HG03460 (cell line): ENCODE results near the gene LGALS3.

Source experiments
- ATAC-seq: cut with Tn5 transposase; IDR thresholded peaks from one replicate; pipeline ENCODE4 v1.9.1; 2021; ENCODE audit not compliant: unreplicated experiment

The LGALS3 gene

DNA sequence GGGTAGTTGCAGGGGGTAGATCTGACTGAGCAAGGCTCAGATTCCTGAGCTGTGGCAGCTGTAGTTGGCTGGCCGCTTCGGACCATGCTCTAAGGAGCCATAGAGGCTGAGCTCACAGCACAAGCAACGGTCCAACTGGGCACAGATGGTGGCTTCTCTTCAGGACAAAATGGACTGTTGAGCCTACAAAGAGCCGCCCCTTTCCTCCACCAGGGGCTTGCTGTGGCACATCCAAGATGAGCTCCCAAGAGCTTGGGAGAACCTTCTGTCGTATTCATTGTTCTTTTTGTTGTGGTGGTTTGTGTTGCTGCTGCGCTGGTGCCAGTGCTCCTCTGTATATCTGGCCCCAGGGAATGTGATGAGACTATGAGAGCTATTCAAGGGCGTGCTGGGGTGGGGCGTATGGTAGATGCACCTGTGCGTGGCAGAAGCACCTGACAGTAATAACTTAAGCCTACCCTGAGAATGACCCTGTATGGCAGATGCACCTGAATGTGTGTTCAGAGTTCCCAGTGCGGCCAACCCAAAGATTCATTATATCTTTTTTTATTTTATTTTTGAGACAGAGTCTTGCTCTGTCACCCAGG lies 17.8 kb upstream of the LGALS3 start:
- ATAC-seq: no peak

DNA sequence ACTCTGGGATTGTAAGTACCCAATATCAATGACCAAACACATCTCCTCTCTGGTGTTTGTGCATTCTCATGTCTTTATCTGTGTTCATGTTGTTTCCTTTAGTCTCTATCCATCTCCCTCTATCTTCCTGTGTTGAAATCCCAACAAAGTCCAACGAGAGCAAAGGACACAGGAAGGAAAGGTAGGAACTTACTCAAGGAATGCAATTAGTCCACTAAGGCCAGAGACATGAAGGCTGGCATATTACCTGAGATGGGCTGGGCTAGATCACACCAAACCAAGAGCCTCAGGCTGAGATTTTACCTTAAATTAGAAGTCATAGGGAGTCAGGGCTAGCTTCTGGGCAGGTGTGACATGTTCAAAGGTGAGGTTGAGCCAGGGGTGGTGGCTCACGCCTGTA lies 14.3 kb upstream of the LGALS3 start:
- ATAC-seq: no peak

DNA sequence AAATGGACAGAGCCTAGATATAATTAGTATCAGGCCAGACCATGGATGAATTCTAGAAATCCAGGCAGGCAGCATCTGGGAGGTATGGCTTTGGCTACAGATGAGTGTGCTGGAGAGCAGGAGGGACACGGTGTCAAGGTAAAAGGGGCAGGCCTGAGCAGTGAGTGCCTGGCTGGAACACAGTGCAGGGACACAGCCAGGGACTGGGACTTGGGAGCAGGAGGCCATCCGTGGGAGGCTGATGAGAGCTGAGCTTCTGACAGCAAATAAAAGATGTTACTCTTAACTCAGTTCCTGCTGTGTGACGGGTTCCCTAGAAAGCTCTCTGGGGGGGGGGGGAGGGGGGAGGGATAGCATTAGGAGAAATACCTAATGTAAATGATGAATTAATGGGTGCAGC lies 13.6 kb upstream of the LGALS3 start:
- ATAC-seq: no peak

DNA sequence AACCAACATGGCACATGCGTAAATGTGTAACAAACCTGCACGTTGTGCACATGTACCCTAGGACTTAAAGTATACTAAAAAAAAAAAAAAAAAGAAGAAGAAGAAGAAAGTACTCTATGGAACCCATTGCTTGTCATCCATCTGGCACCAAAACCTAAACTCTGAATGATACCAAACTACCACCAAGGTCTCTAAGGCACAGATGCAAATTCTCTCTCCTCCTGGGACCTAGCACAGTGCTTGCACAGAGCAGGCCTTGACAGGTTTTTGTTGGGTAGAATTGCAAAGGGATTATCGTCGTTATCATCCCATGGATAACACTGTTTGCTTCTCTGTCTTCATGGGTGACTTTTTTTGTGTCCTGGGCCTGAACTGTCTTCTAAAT lies 13.2 kb upstream of the LGALS3 start:
- ATAC-seq: no peak

DNA sequence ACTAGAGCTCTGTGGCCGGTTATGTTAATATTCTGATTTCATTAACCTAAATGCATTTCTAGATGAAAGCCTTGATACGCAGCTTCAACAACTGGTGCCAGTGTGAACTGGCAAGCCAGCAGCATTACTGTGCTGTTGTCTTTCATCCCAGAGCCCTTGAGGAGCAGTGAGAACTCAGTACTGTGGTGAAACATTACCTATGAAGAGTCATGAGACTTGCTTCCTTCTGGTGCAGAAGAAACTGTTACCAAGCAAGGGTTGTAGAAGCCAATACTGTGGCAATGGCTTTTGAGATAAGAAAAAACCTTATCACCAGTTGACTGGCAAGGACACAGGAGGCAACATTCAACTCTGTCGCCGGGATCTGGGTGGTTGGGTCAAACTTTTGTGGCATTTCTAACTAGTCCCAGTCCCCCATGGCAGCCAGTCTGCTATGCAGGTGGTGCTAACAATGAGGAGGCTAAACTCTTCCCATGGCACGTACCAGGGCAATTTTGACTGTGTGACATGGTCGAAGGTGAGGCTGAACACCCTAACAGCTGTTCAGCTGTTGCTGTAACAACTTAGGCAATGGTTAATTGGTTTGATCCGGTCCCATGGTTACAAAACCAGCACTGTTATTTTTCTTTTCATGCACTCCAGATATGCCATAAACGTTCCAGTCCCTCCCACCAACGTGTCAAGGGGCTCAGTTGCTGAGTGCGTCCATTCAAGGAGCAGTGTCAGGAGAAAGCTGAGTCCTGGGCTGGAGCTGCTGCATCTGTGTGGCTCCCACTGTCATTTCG lies 12.6 kb upstream of the LGALS3 start:
- ATAC-seq: no peak

DNA sequence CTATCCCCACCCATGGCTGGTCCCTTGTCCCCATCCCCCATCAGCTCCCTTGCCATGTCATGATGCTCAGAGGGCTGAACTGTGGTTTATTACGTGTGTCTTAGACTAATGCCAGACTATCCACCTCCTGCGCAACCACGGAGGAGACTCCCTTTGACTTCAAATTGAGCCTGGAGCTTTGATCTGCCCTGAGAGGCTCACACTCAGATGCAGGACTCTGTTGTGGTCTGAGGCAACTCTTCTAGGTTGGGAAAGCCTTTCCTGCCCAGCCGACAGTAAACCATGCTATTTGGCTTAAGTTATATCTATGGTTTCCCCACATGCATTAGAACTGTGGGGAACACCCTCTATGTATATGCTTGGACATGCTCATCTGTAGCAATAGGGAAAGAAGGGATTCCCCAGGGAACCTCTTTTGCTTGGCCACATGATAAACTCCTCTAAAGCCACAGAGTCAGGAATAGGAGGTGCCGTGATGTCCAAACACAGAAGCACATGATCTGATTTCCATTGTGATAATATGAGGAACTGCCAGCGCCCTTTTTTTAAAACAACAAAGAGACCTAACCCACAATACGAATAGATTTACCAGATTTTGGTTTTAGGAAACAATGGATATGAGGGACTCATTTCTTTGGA lies 11.1 kb upstream of the LGALS3 start:
- ATAC-seq: no peak

DNA sequence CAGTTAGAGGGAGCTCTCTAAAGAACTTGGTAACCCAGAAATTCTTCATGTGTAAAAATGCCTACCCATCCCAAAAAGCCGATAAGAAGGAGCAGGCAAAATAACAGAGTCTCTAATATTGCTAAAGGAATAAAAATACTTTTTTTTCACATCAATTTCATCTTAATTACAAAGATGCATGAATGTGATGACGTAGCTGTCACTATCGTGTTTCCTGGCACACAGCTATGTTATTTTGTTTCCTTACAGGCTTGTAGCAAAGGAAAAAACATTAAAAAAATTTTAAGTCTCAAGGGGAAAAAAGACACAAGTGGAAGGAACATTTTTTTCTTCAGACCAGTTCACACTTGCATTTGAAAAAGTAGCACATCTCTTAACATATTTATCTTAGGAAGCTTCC lies 10.3 kb upstream of the LGALS3 start:
- no peak for ATAC-seq

DNA sequence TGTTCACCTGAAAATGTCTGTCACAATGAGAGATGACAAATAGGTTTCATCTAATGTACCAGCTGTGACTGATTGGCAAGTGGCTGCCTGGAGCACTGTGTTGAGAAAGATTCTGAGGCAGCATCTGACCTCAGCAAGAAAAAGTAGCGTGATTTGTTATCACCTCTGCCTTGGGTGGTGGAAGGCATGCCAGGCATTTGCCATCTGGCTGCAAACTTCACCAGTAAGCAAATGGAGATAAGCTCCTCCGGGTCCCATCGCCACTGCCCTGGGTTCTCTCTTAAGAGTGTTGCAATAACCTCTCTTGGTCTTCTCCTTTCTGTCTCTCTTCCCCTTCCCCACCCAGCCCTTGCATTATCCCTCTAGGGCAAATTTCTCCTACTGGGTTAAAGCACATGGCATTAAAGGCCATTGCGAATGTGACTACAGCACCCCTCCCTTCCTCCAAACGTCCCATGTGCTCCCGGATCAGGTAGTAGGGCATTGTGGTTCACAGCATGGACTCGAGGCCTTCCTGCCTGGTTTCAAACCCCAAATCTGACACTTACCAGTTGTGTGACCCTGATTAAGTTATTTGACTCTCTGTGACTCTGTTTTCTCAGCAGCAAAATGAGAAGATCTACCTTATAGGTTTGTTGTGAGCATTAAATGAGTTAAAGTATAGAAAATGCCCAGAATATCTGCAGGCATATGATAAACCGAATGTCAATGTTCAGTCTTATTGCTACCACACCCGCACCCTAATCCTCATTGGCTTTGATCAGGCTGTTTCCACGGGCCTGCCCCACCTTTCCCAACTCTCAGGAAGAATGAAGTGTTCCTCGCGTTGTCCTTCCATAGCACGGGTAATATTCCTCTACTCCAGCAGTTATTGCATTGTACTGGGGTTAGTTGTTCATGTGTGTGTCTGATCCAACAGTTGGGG lies 8.2 kb upstream of the LGALS3 start:
- ATAC-seq: no peak

DNA sequence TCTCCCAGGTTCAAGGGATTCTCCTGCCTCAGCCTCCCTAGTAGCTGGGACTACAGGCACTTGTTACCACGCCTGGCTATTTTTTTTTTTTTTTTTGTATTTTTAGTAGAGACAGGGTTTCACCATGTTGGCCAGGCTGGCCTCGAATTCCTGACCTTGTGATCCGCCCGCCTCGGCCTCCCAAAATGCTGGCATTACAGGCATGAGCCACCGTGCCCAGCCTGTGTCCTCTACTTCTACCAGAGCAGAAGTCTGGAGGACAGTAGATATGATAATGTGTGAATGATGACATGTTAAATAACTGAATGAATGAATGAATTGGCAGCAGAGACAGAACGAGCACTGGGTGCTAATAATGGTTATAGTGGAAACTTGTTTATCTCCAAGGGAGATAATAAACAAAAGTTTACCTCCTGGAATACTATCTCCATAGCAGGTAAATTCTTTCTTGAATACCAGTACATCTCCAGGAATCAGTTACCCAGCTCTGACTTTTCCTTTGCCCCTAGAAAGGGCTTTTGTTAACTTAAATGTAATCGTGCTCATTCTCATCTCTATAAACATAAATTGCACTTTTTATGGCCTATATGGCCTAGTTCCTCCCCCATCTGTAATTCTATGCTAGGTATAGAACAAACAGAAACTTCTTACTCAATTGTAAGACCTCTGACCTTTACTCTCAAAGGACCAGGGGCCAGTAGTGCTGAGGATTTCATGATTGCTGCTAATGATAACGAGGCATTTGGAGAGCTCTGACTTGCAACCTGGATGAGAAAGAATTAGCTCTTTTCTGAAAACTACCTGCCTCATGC lies 7.2 kb upstream of the LGALS3 start:
- ATAC-seq: no peak

DNA sequence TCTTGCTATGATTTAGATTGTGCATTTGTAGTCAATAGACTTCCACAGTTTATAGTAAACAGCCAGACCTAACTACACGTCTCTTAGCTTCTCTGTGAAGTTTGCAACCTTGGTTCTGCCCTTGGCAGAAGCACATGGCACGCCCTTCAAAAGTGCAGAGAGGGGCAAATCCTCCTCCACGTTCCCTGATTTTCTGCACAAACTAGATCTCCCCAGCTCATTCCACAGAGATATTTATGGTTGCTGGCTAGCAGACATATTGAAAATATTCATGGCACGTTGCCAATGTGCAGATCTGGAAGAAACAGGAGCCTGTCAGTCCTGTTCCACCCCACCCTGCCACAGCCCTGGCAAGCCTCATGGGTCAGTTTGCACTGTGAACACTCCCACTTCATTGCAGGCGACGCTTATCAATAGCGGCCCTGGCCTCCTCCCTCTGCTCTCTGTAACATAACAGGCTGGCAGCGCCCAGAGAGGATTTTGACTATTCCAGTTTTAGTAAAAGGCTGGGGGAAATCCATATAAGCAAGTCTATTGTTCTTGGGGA lies 6.5 kb upstream of the LGALS3 start:
- no peak for ATAC-seq

DNA sequence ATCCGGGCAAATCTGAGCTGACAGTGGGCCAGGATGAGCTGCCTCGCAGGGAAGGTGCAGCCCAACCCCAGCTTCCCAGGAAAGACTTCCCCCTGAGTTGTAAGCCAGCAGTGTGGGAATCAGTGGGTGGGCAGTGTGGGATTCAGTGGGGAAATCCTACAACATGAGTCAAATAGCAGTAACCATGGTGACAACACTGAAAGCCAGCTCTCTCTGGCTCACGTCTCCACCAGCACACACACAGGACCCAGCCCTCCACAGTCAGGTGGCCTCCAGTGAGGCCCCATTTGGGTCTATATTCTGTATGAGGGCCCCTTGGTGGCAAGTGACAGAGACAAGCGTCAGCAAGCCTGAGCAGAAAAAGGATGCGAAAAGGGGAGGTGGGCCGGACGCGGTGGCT lies 6.0 kb upstream of the LGALS3 start:
- ATAC-seq: no peak

DNA sequence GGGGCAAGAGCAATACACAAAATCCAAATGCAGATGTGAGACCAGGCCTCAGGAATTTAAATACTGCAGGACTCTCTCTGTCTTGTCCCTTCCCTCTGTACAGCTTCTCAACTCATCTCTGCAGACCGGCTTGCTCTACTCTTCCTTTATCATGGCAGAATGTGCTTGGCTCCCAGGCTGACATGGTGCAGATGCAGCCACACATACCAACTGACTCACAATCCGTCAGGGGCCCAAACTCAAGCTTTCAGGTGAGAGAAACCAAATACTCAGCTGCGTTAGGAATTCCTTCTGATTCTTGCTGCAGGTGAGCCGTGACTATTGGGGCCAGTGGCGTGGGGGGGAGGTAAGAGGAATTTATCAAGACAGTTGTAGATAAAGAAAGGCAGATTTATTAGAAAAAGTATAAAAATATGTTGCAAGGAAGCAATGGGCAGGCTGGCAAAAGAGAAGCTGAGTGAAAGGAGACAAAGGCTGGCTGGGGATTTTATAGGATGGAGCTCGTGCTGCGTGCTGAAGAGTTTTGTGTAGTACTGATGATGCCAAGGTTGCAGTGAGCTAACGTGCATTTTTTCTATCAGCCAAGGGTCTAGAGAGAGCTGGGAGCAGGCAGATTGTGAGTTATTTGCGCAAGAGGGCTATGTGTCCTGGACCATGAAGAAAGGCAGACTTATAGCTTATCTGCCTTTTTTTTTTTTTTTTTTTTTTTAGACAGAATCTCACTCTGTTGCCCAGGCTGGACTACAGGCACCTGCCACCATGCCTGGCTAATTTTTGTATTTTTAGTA lies 5.0 kb upstream of the LGALS3 start:
- no peak for ATAC-seq

DNA sequence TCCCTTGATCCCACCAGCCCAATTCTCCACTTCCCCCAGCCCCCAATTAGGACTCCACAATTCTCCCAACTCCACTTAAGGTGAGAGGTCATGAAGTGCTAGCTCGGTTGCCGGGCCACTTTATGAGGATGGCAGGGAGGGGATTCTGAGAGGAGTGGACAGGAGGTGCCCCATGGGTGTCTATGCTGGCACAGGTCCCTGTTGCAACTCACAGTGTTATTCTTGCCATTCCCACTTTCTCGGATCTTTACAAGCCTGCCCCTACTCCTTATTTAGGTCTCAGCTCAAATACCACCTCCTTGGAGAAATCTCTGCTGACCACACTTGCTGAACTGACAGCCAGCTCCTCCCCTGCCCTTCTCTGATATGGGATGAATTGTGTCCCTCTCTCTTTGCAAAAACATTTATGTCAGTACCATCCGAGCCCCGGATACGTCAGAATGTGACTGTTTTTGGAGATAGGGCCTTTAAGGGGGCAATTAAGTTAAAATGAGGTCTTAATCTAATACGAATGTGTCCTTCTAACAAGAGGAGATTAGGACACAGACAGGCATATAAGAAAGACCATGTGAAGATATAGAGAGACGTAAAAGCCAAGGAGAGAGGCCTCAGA lies 4.2 kb upstream of the LGALS3 start:
- ATAC-seq: no peak

DNA sequence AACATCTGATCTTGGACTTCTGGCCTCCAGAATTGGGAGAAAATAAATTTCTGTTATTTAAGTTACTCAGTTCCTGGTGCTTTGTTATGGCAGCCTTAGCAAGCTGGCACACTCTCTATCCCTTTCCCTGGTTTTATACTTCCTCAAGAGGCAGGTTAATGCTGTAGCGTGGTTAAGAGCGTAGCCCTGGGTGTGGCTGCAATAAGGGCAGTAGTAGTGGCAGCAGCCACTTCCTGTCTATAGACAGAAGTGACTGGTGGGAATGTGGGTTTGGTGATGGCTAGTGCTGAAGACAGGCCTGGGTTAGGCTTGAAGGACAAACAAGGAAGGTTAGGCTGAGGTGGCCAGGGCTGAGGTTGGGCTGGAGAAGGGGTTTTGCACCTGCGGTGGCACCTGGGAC lies 3.6 kb upstream of the LGALS3 start:
- ATAC-seq: no peak

DNA sequence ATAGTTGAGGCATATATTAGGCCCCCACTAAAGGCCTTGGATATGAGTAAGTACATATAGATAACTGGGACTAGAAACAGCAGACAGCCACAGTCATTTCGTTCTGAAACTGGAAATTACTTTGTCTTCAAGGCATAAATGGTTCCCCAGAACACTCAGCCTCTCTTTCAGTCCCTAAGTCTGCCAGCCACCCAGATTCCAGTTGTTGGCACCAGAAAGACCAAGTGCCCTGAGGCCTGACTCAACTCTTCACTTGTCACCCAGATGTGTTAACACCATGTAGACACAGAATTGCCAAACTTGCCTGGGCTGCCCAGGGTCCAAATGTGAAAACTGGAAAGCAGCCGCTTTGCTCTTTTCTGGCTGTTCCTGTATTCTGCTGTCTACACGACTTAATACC lies 3.0 kb upstream of the LGALS3 start:
- no peak for ATAC-seq

DNA sequence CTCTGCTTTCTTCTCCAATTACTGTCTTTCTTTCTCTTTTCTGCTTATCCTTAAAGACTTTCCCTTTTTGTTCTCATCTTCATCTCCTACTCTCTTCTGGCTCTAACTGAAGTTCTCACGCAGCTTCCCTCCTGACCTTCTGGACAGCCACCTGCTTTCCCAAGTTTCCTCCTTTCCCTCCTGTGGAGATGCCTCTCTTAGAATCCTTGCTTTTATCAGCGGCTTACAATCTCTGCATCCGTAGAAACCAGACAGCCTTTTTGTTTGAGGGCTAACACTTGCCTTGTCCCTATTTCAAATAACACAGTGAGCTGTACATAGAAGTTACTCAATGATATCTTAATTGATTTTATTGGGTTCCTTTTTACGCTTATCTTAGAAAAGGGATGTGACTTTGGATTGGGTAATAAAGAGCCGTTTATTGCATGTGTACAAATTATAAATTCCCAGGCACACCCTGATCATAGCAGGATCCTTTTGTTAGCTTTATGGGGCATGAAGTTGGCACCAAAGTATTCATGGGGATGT lies 2.1 kb upstream of the LGALS3 start:
- ATAC-seq: no peak

DNA sequence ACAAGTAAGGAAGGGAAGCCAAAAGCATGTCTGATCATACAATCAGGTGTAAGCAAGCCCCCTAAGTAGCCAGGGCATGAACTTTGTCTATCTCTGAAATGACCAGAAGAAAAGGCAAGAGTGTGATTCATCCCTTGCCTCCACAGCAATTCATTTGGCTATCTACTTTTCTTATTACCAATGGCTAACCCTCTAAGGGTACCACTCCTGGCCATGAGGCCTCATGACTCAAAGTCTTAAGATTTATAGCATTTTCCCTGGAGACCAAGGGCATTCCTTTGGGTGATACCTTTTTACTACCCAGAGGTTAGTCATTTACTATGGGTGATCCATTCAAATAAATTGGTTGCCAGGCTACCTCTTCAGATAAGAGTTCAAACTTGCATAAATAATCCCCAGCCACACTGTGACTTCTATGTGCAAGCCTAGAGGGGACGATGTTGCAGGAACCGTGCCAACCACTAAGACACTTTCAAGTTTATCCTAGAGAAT lies 1.5 kb upstream of the LGALS3 start:
- no peak for ATAC-seq

DNA sequence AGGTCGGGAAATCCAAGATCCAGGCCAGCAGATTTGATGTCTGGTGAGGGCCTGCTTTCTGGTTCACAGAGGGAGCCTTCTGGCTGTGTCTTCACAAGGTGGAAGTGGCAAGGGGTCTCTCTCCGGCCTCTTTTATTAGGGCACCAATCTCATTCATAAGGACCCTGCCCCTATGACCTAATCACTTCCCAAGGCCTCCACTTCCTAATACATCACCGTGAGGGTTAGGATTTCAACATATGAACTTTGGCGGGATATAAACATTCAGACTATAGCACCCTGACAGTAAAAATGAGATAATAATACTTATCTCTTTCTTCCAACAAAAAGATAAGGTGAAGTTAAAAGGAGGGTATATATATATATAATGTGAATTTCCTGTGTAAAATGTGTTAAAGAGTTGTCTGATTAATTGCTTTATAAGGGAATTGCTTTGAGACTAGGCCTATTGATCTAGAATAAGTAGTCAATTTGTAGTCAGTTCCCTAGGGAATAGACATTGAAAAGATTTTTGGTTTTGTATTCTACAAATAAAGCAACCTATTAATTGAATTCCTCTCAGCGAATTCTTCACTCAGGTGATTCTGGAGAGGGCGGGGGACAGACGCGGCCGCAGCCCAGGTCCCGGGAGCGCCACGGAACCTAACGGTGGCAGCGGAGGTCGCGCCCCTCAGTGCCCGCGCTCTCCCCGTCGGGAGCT lies 516 bp upstream of the LGALS3 start:
- no peak for ATAC-seq
